Measurements from ENCODE around the gene STAT5A. TPM values are rescaled to one million over a fixed set of nuclear protein-coding genes. Genes with fewer than 3 reads are reported as not detected.
"Not testable (repeated sequence)": the region's sequence is repeated elsewhere in the genome, so short reads cannot be mapped to it uniquely, and the experiment has no call there.

The STAT5A gene
- total RNA-seq, 2 donors from 2014 or later, result 19.8 to 28.1 TPM

DNA sequence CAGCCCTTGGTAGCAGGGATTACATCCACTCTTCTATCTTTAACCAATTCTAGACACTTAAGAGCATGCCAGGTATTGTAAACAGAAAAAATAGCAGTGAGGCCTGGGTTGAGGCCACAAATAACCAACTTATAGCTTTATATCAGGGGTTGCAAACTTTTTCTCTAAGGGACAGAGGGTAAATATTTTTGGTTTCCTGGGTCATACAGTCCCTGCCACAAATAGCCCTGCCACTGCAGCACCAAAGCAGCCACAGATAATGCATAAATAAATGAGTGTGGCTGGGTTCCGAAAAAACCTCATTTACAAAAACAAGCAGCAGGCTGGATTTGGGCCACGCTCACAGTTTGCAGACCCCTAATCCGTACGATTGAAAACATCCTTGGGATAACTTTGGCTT is 53.3 kb downstream of the STAT5A start:
- DNase-seq (no peak), ATAC-seq (no peak)
- intact Hi-C loops (cut with DNase I, micrococcal nuclease), result no loop called here

DNA sequence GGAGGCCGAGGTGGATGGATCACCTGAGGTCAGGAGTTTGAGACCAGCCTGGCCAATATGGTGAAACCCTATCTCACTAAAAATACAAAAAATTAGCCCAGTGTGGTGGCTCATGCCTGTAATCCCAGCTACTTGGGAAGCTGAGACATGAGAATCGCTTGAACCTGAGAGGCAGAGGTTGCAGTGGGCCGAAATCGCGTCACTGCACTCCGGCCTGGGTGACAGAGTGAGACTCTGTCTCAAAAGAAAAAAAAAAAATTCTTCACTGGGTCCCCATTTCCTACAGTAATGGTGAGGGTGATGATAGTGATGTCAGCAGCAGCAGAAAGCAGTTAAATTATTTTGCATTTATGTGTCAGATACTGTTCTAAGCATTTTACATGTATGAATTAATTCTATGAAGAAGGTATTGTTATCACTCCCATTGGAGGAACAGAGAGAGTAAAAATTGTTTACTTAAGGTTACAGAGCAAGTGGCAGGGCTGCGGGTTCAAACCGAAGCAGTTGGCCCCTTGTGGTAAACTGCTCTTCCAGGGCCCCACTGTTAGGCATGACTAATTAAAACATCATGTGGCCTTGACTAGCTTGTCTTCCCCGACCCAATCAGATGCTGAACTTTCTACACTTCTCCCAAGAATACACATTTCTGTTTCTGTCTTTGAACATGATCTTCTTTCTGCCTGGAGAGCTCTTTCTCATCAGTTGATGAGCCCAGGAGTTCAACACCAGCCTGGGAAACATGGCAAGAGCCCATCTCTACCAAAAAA is 54.1 kb downstream of the STAT5A start:
- intact Hi-C loops (cut with DNase I, micrococcal nuclease), result no loop called here
- ATAC-seq, result no peak
- DNase-seq, result no peak

DNA sequence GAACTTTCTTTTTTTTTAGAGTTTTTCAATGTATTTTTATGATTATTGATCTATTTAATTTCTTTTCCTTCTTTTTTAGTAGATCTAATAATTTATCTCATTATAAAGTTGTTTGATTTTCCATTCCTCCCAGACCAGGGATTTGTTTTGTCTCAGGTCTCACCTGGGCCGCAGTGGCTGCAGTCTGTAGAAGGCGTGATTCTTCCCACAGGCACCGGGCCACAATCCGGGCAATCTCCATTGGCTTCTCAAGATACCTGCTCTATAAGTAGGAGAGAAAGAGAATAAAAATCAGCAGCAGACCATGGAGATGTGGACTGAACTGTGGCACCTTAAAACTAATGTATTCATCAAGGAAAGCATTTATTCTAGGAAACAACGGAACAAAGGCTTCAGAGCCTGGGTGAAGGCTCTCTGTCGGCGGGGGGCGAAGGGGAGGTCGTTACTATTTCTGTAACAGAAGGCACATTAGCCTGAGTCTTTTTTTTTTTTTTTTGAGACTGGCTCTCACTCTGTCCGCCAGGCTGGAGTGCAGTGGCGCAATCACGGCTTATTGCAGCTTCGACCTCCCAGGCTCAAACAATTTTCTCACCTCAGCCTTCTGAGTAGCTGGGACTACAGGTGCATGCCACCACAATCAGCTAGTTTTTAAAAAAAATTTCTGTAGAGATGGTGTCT is 57.2 kb downstream of the STAT5A start:
- intact Hi-C loops (cut with DNase I, micrococcal nuclease), result no loop called here
- no peak for ATAC-seq
- DNase-seq, result no peak

DNA sequence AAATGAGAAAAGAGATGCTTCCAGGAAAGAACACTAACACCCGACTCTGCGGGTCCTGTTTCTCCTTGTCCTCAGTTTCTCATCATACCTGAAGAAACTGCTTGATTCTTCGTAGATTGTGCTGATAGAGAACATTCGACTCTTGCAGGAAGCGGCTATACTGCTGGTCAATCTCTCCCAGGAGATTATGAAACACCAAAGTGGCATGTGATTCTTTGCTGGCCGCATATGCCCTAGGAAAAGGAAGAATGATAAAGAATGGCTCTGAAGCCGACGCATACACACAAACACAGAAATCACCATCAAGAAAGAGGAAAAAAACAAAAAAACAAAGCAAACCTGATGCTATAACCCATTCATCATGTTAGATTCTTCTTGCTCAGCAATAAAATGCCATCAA is 58.2 kb downstream of the STAT5A start:
- intact Hi-C loops (cut with DNase I, micrococcal nuclease), result no loop called here
- DNase-seq (no peak), ATAC-seq (no peak)

DNA sequence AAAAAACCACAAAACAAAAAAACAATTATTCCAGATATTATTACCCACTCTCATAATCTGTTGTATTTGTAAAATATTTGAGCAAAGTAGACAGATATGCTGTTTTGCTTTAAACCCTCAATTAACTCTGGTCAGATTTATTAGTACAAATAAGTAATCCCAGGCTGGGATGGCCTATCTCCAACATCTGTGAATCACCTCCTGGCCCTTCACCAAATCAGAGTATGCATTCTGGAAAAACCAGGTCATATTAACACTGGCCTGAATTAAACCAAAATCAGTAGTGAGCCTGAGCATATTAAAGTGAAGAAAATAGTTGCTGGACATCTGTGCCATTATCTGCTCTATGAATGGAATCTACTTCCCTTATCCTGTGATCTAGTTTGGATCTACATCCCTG is 58.9 kb downstream of the STAT5A start:
- ATAC-seq (no peak), DNase-seq (no peak)
- intact Hi-C loops (cut with DNase I, micrococcal nuclease), result no loop called here

DNA sequence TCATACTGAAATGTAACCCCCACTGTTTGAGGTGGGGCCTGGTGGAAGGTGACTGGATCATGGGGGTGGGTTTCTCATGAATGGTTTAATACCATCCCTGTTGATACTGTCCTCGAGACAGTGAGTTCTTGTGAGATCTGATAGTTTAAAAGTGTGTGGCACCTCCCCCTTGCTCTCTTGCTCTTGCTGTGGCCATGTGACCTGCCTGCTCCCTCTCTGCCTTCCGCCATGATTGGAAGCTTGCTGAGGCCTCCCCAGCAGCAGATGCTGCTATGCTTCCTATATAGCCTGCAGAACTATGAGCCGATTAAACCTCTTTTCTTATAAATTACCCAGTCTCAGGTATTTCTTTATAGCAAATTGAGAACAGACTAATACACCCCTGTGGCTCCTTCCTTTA is 59.3 kb downstream of the STAT5A start:
- DNase-seq (no peak), ATAC-seq (no peak)
- intact Hi-C loops (cut with DNase I, micrococcal nuclease), result no loop called here

DNA sequence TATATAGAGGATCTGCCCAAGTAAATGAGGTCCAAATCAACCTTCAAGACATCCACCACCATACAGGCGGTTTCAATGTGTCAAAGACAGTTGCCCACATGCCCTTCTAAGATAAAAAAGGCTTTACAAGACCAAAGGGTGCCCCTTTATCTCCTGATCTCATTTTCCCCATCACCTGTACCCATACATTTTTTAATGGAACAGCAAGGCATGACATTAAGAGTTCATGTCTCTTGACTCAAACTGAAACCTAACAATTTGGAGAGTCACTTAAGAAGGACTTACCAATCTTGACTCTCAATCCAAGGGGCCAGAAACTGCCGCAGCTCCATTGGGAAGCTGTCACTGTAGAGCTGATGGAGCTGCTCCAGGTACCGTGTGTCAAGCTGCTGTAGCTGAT is 59.8 kb downstream of the STAT5A start:
- ATAC-seq (no peak), DNase-seq (no peak)
- intact Hi-C loops (cut with DNase I, micrococcal nuclease), result no loop called here

DNA sequence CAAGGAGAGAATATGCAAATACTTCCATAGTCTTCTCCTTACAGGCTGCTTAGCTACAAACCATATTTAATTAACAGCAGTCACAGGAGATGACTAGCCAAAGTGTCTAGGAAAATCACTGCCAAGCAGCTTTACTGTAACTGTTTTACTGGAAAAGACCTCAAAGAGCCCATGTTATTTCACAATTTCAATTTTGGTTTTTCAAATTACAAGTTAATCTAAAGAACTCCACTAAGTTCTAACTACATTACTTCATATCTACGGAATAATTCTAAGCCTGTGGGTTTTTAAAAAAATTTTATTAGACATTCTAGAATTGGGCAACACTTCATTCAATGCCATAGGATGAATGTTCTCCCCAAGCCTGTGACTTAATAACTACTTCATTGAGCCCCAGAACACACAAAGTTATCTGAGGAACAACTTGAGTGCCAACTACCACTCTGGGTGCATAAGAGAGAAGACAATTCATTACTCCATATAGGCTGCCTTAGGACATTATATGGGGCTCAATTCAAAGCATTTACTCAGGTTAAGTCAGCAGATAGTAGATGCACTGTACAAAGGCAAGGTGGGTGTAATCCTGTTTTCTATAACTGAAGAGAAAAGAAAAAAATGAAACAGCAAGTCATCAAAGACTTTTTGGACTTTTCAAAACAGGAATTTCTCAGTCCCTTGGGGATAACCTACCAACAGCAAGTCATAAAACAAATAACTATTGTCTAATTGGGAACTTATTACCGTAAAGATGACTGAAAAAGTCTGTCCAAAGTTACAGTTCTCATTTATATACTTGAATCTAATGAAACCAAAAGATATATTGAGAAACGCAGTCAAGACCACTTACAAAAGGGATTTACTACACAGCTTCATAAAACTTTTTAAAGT is 66.9 kb downstream of the STAT5A start:
- no peak for DNase-seq
- ATAC-seq, result no peak
- intact Hi-C loops (cut with DNase I, micrococcal nuclease), result no loop called here

DNA sequence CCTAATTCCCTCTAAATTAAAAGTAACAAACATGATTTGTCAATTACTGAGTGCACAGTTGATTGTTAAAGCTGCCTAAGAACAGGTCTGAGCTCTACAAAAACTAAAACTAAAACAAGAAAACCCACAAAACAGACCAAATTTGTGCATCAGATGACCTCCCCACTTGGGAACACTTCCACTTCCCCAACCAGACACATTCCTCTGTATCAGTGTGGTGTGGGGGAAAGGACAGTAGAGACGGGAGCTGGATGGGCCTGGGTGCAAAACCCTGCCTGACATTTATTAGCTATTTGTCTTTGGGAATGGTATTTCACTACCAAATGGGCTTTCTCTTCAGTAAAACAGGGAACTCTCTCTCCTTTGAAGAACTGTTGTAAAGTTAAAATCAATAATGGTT is 70.1 kb downstream of the STAT5A start:
- intact Hi-C loops (cut with DNase I, micrococcal nuclease), result no loop called here
- ATAC-seq (no peak), DNase-seq (no peak)

DNA sequence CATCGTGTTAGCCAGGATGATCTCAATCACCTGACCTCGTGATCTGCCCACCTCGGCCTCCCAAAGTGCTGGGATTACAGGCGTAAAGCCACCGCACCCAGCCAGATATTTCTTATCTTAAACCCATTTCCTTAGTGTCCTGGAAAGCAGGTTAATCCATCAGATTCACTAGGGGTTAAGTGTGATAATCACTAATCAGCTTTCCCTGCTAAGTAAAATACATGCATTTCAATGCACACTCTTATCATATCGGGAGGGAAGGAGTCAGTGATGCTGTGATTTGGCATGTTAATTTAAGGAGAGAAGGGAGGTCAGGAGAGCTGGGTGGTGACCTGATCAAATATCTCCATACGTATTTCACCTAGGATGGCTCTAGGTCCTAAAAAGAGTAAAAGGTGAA is 70.8 kb downstream of the STAT5A start:
- ATAC-seq (no peak), DNase-seq (no peak)
- intact Hi-C loops (cut with DNase I, micrococcal nuclease), result no loop called here

DNA sequence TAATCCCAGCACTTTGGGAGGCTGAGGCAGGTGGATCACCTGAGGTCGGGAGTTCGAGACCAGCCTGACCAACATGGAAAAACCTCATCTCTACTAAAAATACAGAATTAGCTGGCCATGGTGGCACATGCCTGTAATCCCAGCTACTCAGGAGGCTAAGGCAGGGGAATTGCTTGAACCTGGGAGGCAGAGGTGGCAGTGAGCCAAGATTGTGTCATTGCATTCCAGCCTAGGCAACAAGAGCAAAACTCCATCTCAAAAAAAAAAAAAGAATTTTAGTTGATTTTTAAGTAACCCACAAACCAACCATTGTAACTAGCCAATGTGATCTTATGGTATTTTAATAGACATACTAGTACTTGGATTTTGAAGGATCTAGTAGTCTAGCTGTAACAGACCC is 72.1 kb downstream of the STAT5A start:
- DNase-seq; ATAC-seq; intact Hi-C loops (cut with DNase I, micrococcal nuclease): not testable (repeated sequence)

Other genes starting within 250 kb of the STAT5A start
- gene C17orf113, start 237.9 kb upstream of the STAT5A start, total RNA-seq, result 1 to 10 TPM; 1.8 to 2.5 TPM
- gene ZNF385C, start 190.0 kb upstream of the STAT5A start, total RNA-seq, result under 1 TPM; 0.34 to 0.40 TPM
- gene DHX58, start 175.8 kb upstream of the STAT5A start, total RNA-seq, result 10 to 100 TPM; 10.8 to 12.3 TPM
- 10 to 100 TPM; 23.6 TPM for gene KAT2A, start 167.1 kb upstream of the STAT5A start, total RNA-seq
- not detected for gene HSPB9, start 165.7 kb upstream of the STAT5A start, total RNA-seq
- gene RAB5C, start 133.5 kb upstream of the STAT5A start, total RNA-seq, result 100 to 1,000 TPM; 166 TPM
- gene KCNH4, start 107.4 kb upstream of the STAT5A start, total RNA-seq, result under 1 TPM; 0.06 TPM
- gene HCRT, start 103.0 kb upstream of the STAT5A start, total RNA-seq, result not detected
- gene GHDC, start 94.0 kb upstream of the STAT5A start, total RNA-seq, result 10 to 100 TPM; 19.2 to 25.2 TPM
- gene STAT5B, start 12.1 kb upstream of the STAT5A start, total RNA-seq, result 10 to 100 TPM; 34.2 to 39.2 TPM
- gene STAT3, start 99.9 kb downstream of the STAT5A start, total RNA-seq, result 100 to 1,000 TPM; 150 to 212 TPM
- 10 to 100 TPM; 21.9 to 62.0 TPM for gene CAVIN1, start 134.8 kb downstream of the STAT5A start, total RNA-seq
- gene ATP6V0A1, start 170.4 kb downstream of the STAT5A start, total RNA-seq, result 10 to 100 TPM; 92.6 to 96.2 TPM
- gene NAGLU, start 247.7 kb downstream of the STAT5A start, total RNA-seq, result 10 to 100 TPM; 36.5 to 45.9 TPM

All from left colon (tissue), 2 donors.